GM19043 (cell line): ENCODE measurements around the gene ODAD4.
"Not testable (repeated sequence)": the region's sequence is repeated elsewhere in the genome, so short reads cannot be mapped to it uniquely, and the experiment has no call there.

Source experiments
- ATAC-seq: cut with Tn5 transposase; IDR thresholded peaks from one replicate; pipeline ENCODE4 v1.9.1; 2021; ENCODE audit warnings: low read depth; ENCODE audit not compliant: unreplicated experiment

Gene ODAD4

GRCh38 chr17:41912925-41913324, 17.5 kb upstream of the ODAD4 start:
- no peak for ATAC-seq

- ATAC-seq: no peak
Observed at GRCh38 chr17:41913798-41914197, 16.6 kb upstream of the ODAD4 start.

DNA sequence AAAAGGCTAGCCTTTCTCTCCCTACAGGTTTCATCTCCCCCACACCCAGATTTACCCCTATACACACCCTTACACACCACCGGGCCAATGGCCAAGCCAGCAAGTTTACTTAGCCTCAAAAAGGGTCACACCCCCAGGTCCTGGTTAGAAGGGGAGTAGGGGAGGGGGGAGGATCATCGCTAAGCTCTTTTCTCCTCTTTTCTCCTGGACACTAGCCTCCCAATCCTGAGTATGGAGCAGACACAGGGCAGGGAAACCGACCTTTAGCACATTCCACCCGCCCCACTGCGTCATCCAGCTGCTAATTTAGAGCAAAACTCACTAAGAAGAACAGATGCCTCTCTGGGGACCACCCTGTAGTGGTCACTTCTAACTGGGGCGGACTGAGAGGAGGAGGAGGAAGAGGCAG, 16.1 kb upstream of the ODAD4 start:
- no peak for ATAC-seq

GRCh38 chr17:41915020-41915419, 15.4 kb upstream of the ODAD4 start:
- ATAC-seq: no peak

GRCh38 chr17:41915566-41915965, 14.9 kb upstream of the ODAD4 start:
- ATAC-seq: no peak

GRCh38 chr17:41917192-41917591, 13.2 kb upstream of the ODAD4 start:
- no peak for ATAC-seq

DNA sequence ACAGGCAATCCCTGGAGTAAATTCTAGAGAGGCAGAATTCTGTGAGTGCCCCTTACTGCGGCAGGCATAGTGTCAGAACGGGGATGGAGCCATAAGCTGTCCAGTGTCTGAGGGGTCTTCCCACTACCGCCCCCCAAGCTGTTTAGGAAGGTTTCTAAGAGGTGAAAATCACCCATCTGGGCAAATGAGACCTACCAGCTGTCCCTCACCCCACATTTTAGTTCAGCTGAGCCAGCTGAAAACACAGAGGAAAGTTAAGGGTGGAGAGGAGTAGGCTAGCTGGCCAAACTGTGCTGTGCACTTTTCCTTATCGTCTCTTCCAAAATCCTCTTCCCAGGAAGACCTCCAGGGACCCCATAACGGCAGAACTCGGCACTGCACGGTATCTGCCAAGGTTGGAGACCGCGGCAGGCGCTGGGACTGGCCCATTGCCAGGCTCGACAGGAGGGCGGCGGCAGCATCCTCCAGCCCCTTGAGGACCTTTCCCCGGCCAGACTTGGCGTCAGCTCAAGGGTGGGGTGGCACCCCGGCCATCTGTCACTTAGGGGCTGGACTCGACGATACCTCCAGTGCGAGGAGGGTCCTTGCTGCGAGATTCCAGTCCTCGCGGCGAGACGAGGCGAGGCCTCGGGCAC, 12.6 kb upstream of the ODAD4 start:
- no peak for ATAC-seq

- ATAC-seq: peak; percentile 97
Observed at GRCh38 chr17:41918314-41919164, 11.9 kb upstream of the ODAD4 start, which contains the start of gene ACLY. Gene ACLY, minus strand, starts transcription at chr17:41918951. Its CDS starts 5,078 bp downstream, at chr17:41913873.

DNA sequence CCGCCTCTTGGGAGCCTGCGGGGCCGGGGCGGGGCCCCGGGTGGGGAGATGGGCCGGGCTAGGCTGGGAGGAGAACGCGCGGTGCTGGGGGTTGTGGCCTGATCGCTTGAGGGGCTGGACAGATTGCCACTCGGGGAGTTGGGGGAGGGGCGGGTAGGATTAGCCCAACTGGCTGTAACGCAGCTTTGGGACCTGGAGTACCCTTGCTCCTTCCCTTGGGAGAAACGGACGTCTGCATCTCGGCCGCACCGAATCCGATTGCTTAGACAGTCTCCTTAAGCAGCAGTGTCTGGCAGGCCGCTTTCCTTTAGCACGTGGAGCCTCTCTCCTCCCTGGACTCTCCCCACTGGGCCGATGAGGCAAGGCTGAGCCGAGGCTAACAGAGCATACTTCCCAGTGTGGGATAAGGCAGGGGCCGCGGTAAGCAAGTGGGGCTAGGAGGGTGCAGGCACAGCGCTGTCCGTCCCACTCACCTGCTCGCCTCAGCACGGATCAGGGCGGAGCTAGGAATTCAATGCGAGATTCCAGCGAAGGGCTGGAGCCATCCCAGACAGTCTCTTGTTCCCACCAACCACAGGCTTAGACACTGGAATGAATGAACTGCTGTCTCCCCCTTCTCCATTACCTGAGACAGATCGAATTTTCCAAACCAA, 11.1 kb upstream of the ODAD4 start:
- ATAC-seq: no peak

GRCh38 chr17:41919840-41920579, 10.4 kb upstream of the ODAD4 start:
- ATAC-seq: no peak

- ATAC-seq: no peak
Observed at GRCh38 chr17:41920580-41920955, 9.8 kb upstream of the ODAD4 start.

DNA sequence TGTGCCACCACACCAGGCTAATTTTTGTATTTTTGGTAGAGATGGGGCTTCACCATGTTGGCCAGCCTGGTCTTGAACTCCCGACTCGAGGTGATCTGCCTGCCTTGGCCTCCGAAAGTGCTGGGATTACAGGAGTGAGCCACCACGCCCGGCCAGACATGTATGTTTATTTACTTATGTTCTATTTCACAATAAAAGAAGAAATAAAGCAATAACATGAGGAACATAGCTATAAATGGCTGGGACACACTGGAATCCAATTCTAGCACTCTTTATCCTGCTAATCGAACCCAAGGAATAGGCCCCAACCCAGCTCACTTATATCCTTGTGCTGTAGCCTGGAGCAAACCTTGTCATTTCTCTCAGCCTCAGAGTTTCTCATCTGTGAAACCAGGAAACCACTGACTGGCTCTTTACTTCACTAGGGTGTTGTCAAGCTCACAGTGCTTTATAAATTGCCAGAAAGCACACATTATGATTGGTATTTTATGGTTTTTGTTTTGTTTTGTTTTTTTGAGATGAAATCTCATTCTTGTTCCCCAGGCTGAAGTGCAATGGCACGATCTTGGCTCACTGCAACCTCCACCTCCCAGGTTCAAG, 4.3 kb upstream of the ODAD4 start:
- ATAC-seq: no peak

GRCh38 chr17:41928693-41929251, 1.6 kb upstream of the ODAD4 start:
- no peak for ATAC-seq

DNA sequence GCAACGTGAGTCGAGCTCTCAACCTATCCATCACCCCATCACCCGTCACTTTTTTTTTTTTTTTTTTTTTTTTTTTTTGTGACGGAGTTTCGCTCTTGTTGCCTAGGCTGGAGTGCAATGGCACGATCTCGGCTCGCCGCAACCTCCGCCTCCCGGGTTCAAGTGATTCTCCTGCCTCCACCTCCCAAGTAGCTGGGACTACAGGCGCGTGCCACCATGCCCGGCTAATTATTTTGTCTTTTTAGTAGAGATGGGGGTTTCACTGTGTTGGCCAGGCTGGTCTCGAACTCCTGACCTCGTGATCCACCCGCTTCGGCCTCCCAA, 378 bp downstream of the ODAD4 start:
- peak; percentile 8 for ATAC-seq

DNA sequence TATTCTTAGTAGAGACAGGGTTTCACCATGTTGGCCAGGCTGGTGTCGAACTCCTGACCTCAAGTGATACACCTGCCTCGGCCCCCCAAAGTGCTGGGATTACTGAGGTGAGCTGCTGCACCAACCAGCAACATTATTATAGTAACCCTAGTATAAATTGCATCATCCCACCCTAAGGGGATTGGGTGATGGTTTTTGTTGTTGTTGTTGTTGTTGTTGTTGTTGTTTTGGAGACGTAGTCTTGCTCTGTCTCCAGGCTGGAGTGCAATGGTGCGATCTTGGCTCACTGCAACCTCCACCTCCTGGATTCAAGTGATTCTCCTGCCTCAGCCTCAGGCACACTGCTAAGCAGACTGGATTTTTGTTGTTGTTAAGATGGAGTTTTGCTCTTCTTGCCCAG, 1.3 kb downstream of the ODAD4 start:
- ATAC-seq: not testable (repeated sequence)

DNA sequence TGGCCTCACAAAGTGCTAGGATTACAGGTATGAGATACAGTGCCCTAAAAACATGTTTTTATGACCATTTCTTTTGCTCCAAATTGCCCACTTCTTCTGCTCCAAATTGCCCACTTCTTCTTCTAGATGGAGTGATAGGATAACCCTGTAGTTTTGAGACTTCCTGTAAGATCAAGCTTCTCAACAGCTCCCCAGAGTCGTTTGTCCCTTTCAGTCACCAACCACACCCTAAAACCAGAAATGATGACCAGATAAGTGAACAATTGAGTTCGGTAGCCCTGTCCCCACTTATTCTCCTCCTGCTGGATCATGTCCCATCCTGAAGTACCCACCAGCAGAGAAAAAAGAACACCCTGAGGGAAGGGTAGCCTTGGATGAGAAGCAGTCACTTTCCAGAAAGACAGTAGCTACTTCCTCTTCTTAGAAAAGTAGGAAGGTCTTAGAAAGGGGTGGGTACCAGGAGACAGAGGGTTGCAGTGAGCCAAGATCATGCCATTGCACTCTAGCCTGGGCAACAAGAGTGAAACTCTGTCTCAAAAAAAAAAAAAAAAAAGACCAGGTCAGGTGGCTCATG, 2.5 kb downstream of the ODAD4 start:
- no peak for ATAC-seq

GRCh38 chr17:41935641-41936040, 5.2 kb downstream of the ODAD4 start:
- no peak for ATAC-seq

DNA sequence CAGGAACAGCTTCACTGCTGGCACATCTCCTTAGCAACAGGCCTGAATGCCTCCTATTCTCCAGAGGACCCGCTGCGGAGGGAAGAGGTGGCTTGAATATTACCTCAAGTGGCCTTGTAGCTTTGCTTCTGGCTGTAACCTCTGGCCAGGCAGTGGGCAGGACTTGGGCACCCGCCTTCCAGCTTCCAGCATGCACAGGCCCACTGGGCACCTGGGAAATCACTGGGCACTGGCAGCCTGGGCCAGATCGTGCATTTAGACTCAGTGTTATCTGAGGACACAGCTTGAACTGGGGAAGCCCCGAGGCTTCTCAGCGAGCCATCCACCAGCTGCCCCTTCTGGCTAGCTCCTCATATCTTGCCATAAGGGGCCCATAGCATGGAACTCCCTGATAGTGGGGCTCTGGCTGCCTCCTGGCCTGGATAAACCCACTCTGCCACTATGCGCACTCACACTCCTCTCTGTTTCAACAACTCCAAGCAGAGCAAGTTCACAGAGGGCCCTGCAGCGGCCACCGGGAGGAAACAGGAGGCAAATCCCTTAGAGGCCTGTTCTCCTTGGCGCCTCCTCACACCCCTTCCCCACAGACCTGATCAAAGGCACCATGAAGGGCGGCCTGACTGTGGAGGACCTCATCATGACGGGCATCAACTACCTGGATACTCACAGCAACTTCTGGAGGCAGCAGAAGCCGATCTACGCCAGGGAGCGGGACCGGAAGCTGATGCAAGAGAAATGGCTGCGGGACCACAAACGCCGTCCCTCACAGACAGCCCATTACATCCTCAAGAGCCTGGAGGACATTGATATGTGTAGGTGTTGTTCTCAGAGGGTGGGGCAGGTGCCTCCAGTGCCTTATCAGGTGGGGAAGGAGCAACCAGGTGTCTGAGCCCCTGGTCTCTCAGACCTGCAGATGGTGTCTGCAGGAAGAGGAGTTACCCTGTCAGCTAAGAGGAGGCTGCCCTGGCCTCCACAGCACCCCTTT, 7.8 kb downstream of the ODAD4 start:
- no peak for ATAC-seq
